ENCODE results near the gene TAPT1. TPM values are rescaled to one million over a fixed set of nuclear protein-coding genes. Genes with fewer than 3 reads are reported as not detected.

TAPT1 gene
- total and polyA plus RNA-seq, 2 experiments from 2014 or later: 3.6 to 9.9 TPM

DNA sequence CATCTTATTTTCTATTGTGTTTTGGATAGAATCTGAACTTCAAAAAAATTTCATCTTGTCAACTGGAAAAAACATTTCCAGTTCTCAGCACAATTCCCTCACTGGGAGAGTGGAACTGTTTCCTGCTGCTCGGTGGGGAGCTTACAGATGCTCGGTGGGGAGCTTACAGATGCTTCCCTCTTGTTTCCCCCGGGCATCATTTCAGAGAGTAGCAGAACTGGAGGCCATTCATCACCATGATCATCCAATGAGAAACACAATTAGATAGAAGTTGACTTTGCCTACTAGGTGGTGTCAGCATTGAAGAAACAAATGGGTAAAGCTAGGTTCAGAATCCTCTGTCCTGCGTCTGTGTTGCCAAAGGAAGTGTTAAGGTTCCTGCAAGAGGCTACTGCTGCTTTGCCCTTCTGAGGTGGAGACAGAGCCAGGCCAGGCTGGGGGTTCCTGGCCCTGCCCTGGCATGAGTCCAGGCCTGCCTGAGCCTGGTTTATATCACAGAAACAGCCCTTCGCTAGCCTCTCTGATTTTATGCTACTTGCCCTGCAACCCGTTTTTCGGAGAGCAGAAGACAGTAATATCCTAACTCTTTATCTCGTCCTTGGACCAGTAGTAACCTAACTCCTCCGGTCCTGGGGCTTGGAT lies 70.6 kb downstream of the TAPT1 start (continued):
- TF ChIP-seq, protein P1, sequence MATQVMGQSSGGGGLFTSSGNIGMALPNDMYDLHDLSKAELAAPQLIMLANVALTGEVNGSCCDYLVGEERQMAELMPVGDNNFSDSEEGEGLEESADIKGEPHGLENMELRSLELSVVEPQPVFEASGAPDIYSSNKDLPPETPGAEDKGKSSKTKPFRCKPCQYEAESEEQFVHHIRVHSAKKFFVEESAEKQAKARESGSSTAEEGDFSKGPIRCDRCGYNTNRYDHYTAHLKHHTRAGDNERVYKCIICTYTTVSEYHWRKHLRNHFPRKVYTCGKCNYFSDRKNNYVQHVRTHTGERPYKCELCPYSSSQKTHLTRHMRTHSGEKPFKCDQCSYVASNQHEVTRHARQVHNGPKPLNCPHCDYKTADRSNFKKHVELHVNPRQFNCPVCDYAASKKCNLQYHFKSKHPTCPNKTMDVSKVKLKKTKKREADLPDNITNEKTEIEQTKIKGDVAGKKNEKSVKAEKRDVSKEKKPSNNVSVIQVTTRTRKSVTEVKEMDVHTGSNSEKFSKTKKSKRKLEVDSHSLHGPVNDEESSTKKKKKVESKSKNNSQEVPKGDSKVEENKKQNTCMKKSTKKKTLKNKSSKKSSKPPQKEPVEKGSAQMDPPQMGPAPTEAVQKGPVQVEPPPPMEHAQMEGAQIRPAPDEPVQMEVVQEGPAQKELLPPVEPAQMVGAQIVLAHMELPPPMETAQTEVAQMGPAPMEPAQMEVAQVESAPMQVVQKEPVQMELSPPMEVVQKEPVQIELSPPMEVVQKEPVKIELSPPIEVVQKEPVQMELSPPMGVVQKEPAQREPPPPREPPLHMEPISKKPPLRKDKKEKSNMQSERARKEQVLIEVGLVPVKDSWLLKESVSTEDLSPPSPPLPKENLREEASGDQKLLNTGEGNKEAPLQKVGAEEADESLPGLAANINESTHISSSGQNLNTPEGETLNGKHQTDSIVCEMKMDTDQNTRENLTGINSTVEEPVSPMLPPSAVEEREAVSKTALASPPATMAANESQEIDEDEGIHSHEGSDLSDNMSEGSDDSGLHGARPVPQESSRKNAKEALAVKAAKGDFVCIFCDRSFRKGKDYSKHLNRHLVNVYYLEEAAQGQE (IDR thresholded peaks at IDR 0.05; ENCODE audit: unreplicated experiment): no peak

DNA sequence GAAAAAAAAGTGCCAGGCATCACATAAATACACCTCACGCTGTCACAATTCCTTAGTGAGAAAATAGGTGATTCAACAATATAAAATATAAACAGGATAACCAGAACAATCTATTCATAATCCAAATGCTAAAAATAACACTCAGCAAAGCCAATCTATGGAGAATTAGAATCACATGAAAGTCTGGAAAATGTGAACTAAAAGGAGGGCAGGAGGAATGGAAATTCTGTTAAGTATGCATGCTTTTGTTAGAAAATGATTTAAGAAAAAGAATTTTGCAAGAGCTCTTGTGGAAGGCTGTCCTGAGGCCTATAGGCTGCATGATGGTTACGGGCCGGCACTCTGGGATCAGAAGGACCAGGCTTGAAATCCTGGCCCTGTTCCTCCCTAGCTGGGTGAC lies 71.8 kb downstream of the TAPT1 start:
- Histone ChIP-seq H3K9me2 (ENCODE audit: insufficient read depth) (no peaks in the 10 kb centered on the region), H2AFZ (no peak overlapping the region), H3F3A (replicated peaks; ENCODE audit: low read depth) (no peaks in the 10 kb centered on the region), H3K4me3 (no peak overlapping the region), H3K27ac (ENCODE audit: low read depth) (no peak overlapping the region), H4K20me1 (replicated peaks; ENCODE audit: insufficient read depth) (no peaks in the 10 kb centered on the region), H3K4me1 (ENCODE audit: insufficient read depth) (no peaks in the 10 kb centered on the region; the same call in 1 of the 2 replicates), H3K27me3 (ENCODE audit: insufficient read depth) (no peaks in the 10 kb centered on the region), H3K36me3 (ENCODE audit: insufficient read depth) (no peaks in the 10 kb centered on the region), H3K4me2 (no peak overlapping the region), H3K79me2 (replicated peaks; ENCODE audit: insufficient read depth) (no peaks in the 10 kb centered on the region)
- DNase-seq (ENCODE audit: low spot score) (no peak), ATAC-seq (no peak)
- H3K4me3 Mint-ChIP-seq: no peak overlapping the region
- H3K9me3 Mint-ChIP-seq: no peaks in the 10 kb centered on the region
- no peak overlapping the region for H3K27ac Mint-ChIP-seq
- peaks cover 6% of the 10 kb centered on the region for H3K27me3 Mint-ChIP-seq (ENCODE audit: insufficient read depth, low read depth, poor library complexity)
- peaks cover 22% of the 10 kb centered on the region for H3K4me1 Mint-ChIP-seq
- no peaks in the 10 kb centered on the region for H3K36me3 Mint-ChIP-seq (ENCODE audit: low read depth)
- TF ChIP-seq JUNB (IDR thresholded peaks at IDR 0.05; ENCODE audit: unreplicated experiment) (no peak), STAT1 (IDR thresholded peaks at IDR 0.05; ENCODE audit: unreplicated experiment) (no peak), POLR2AphosphoS5 (IDR thresholded peaks at IDR 0.05; ENCODE audit: low read depth) (no peak), ZNF331 (CRISPR knock-in tag; IDR thresholded peaks at IDR 0.05; ENCODE audit: low read depth) (no peak), EZH2phosphoT487 (IDR thresholded peaks at IDR 0.05; ENCODE audit: unreplicated experiment) (no peak), NANOG (IDR thresholded peaks at IDR 0.05; ENCODE audit: borderline replicate concordance) (no peak), EZH2 (IDR thresholded peaks at IDR 0.05; ENCODE audit: low read depth, unreplicated experiment) (no peak)
- TF ChIP-seq, protein P2, sequence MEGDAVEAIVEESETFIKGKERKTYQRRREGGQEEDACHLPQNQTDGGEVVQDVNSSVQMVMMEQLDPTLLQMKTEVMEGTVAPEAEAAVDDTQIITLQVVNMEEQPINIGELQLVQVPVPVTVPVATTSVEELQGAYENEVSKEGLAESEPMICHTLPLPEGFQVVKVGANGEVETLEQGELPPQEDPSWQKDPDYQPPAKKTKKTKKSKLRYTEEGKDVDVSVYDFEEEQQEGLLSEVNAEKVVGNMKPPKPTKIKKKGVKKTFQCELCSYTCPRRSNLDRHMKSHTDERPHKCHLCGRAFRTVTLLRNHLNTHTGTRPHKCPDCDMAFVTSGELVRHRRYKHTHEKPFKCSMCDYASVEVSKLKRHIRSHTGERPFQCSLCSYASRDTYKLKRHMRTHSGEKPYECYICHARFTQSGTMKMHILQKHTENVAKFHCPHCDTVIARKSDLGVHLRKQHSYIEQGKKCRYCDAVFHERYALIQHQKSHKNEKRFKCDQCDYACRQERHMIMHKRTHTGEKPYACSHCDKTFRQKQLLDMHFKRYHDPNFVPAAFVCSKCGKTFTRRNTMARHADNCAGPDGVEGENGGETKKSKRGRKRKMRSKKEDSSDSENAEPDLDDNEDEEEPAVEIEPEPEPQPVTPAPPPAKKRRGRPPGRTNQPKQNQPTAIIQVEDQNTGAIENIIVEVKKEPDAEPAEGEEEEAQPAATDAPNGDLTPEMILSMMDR (conservative IDR thresholded peaks at IDR 0.05; ENCODE audit: low read depth in 2 of 2): no peak
- TF ChIP-seq, protein P3, sequence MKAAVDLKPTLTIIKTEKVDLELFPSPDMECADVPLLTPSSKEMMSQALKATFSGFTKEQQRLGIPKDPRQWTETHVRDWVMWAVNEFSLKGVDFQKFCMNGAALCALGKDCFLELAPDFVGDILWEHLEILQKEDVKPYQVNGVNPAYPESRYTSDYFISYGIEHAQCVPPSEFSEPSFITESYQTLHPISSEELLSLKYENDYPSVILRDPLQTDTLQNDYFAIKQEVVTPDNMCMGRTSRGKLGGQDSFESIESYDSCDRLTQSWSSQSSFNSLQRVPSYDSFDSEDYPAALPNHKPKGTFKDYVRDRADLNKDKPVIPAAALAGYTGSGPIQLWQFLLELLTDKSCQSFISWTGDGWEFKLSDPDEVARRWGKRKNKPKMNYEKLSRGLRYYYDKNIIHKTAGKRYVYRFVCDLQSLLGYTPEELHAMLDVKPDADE (IDR thresholded peaks at IDR 0.05): no peak

Measured in GM23338 (cell line).